PC-3 (cell line): ENCODE data around the gene PMIS2.

Source experiments
- CTCF ChIP-seq: fragments of 300-600 bp; sonication (generic); conservative IDR thresholded peaks from 2 replicates; pipeline ENCODE4 v1.5.1; 2017; ENCODE audit warnings: antibody characterized with exemption, low read depth, mild to moderate bottlenecking, low read length
- EZH2 ChIP-seq: fragments of 300-600 bp; sonication (generic); IDR thresholded peaks from one replicate; pipeline ENCODE4 v1.6.1; 2017; ENCODE audit warnings: antibody characterized with exemption, mild to moderate bottlenecking, low read length; ENCODE audit not compliant: unreplicated experiment
- EZH2phosphoT487 ChIP-seq: fragments of 300-600 bp; sonication (generic); IDR thresholded peaks from 2 replicates; pipeline ENCODE4 v1.6.1; 2018; ENCODE audit warnings: mild to moderate bottlenecking, antibody characterized with exemption, low read length, borderline replicate concordance

DNA sequence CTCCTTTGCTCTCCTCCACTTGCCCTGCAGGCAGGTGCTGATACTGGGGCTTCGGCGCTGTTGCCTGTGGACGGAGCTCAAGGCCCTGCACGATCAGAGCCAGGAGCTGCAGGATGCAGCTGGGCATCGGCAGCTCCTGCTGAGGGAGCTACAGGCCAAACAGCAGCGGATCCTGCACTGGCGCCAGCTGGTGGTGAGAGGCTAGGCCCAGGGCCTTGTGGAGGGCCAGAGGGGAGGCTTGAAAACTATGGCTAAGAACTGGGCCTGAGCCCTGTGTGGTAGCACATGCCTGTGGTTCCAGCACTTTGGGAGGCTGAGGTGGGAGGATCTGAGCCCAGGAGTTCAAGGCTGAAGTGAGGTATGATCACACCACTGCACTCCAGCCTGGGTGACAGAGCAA lies 32.9 kb downstream of the PMIS2 start:
- TF ChIP-seq CTCF, result 0 out of 2 replicates have a peak, but pooled peaks have one; percentile 10
- TF ChIP-seq EZH2, result no peak
- TF ChIP-seq EZH2phosphoT487, result no peak
